GM19025 (cell line): ENCODE measurements around the gene TWSG1.
A peak's percentile ranks its signal among the peaks of the same experiment; 100 is the strongest.
"Not testable (repeated sequence)": the region's sequence is repeated elsewhere in the genome, so short reads cannot be mapped to it uniquely, and the experiment has no call there.

ENCODE experiments used
- ATAC-seq: cut with Tn5 transposase; IDR thresholded peaks from one replicate; pipeline ENCODE4 v1.9.1; 2021; ENCODE audit warnings: mild to moderate bottlenecking, low read depth, moderate library complexity; ENCODE audit not compliant: unreplicated experiment

TWSG1 gene

GRCh38 chr18:9386879-9387278, 52.3 kb downstream of the TWSG1 start:
- no peak for ATAC-seq

GRCh38 chr18:9387891-9388290, 53.3 kb downstream of the TWSG1 start:
- ATAC-seq = no peak

GRCh38 chr18:9389706-9390105, 55.1 kb downstream of the TWSG1 start:
- no peak for ATAC-seq

- ATAC-seq = no peak
Measured at GRCh38 chr18:9392726-9393125, 58.2 kb downstream of the TWSG1 start.

- ATAC-seq = no peak
Measured at GRCh38 chr18:9394046-9394445, 59.5 kb downstream of the TWSG1 start.

- ATAC-seq = no peak
Measured at GRCh38 chr18:9400197-9400596, 65.6 kb downstream of the TWSG1 start.

- ATAC-seq = no peak
Measured at GRCh38 chr18:9401176-9401575, 66.6 kb downstream of the TWSG1 start.

- ATAC-seq = not testable (repeated sequence)
Measured at GRCh38 chr18:9402358-9403007, 67.9 kb downstream of the TWSG1 start.

- ATAC-seq = no peak
Measured at GRCh38 chr18:9403795-9404564, 69.4 kb downstream of the TWSG1 start.

GRCh38 chr18:9404565-9405060, 70.0 kb downstream of the TWSG1 start:
- peak; percentile 69 for ATAC-seq

- ATAC-seq = no peak
Measured at GRCh38 chr18:9405130-9405529, 70.6 kb downstream of the TWSG1 start.

GRCh38 chr18:9405977-9406376, 71.4 kb downstream of the TWSG1 start:
- no peak for ATAC-seq

- ATAC-seq = no peak
Measured at GRCh38 chr18:9410515-9410914, 75.9 kb downstream of the TWSG1 start.

GRCh38 chr18:9413576-9413975, 79.0 kb downstream of the TWSG1 start:
- ATAC-seq = no peak

GRCh38 chr18:9416563-9417072, 82.0 kb downstream of the TWSG1 start:
- no peak for ATAC-seq

- ATAC-seq = no peak
Measured at GRCh38 chr18:9417073-9417851, 82.7 kb downstream of the TWSG1 start.

GRCh38 chr18:9418047-9418690, 83.6 kb downstream of the TWSG1 start:
- no peak for ATAC-seq

GRCh38 chr18:9419956-9420631, 85.5 kb downstream of the TWSG1 start:
- ATAC-seq = no peak

- ATAC-seq = no peak
Measured at GRCh38 chr18:9421096-9421900, 86.7 kb downstream of the TWSG1 start.
